Hepatocyte (in vitro differentiated cells): ENCODE data around the gene HACD2.
"Not testable (repeated sequence)": the region's sequence is repeated elsewhere in the genome, so short reads cannot be mapped to it uniquely, and the experiment has no call there.

ENCODE experiments used
- CTCF ChIP-seq: fragments of 200-600 bp; sonication (generic); IDR thresholded peaks from 2 replicates; pipeline ENCODE4 v1.5.1; 2016; ENCODE audit warnings: antibody characterized with exemption, mild to moderate bottlenecking; ENCODE audit not compliant: poor library complexity
- EZH2 ChIP-seq: fragments of 200-600 bp; sonication (generic); IDR thresholded peaks from 2 replicates; pipeline ENCODE4 v1.6.1; 2016; ENCODE audit warnings: antibody characterized with exemption, mild to moderate bottlenecking, borderline replicate concordance

GRCh38 chr3:123600863-123601262 lies 16.0 kb upstream of the HACD2 start:
- TF ChIP-seq EZH2, CTCF: not testable (repeated sequence)
